NCI-H524 (cell line): ENCODE data around the gene RALGAPB.
A peak's percentile ranks its signal among the peaks of the same experiment; 100 is the strongest.

ENCODE experiments used
- DNase-seq, 2 experiments: peaks; one replicate each; lab custom pipeline; 2025; lab: John Stamatoyannopoulos, UW

RALGAPB gene

GRCh38 chr20:38548356-38549083, 75.9 kb downstream of the RALGAPB start:
- DNase-seq = no peak

GRCh38 chr20:38550274-38550673, 77.6 kb downstream of the RALGAPB start:
- no peak for DNase-seq

- DNase-seq = no peak
Measured at GRCh38 chr20:38551056-38551626, 78.5 kb downstream of the RALGAPB start.

- DNase-seq = no peak
Measured at GRCh38 chr20:38554986-38555385, 82.3 kb downstream of the RALGAPB start.

GRCh38 chr20:38555395-38555794, 82.8 kb downstream of the RALGAPB start:
- no peak for DNase-seq

- DNase-seq = no peak
Measured at GRCh38 chr20:38557174-38557573, 84.5 kb downstream of the RALGAPB start.

- no peak for DNase-seq
Measured at GRCh38 chr20:38558596-38559360, 86.1 kb downstream of the RALGAPB start.

- no peak for DNase-seq
Measured at GRCh38 chr20:38559764-38560163, 87.1 kb downstream of the RALGAPB start.

- DNase-seq = no peak
Measured at GRCh38 chr20:38563802-38564431, 91.3 kb downstream of the RALGAPB start.

- no peak for DNase-seq
Measured at GRCh38 chr20:38564680-38565079, 92.0 kb downstream of the RALGAPB start.

- no peak for DNase-seq
Measured at GRCh38 chr20:38566036-38566598, 93.5 kb downstream of the RALGAPB start.

- DNase-seq = no peak
Measured at GRCh38 chr20:38569747-38570525, 97.3 kb downstream of the RALGAPB start.

GRCh38 chr20:38573413-38573812, 100.8 kb downstream of the RALGAPB start:
- no peak for DNase-seq

- DNase-seq = no peak
Measured at GRCh38 chr20:38579219-38579910, 106.7 kb downstream of the RALGAPB start.

GRCh38 chr20:38579921-38580320, 107.3 kb downstream of the RALGAPB start:
- DNase-seq = no peak

- DNase-seq = peak; percentile 22 to 48
Measured at GRCh38 chr20:38581013-38581412, 108.4 kb downstream of the RALGAPB start, which contains the start of gene ADIG. ADIG (plus strand) TSS chr20:38581197; CDS start chr20:38581251, 54 bp downstream.

GRCh38 chr20:38581830-38582358, 109.3 kb downstream of the RALGAPB start:
- no peak for DNase-seq

- no peak for DNase-seq
Measured at GRCh38 chr20:38583306-38583705, 110.7 kb downstream of the RALGAPB start.

GRCh38 chr20:38584099-38584763, 111.6 kb downstream of the RALGAPB start:
- DNase-seq = no peak
